Measurements from ENCODE around the gene ANXA2R. TPM values are rescaled to one million over a fixed set of nuclear protein-coding genes. Genes with fewer than 3 reads are reported as not detected.

The ANXA2R gene
- total and polyA plus RNA-seq, 2 of the 13 experiments (the other 11 are each of a cell fraction or from before 2014, with no cell fraction given), result 0.95 to 1.3 TPM

DNA sequence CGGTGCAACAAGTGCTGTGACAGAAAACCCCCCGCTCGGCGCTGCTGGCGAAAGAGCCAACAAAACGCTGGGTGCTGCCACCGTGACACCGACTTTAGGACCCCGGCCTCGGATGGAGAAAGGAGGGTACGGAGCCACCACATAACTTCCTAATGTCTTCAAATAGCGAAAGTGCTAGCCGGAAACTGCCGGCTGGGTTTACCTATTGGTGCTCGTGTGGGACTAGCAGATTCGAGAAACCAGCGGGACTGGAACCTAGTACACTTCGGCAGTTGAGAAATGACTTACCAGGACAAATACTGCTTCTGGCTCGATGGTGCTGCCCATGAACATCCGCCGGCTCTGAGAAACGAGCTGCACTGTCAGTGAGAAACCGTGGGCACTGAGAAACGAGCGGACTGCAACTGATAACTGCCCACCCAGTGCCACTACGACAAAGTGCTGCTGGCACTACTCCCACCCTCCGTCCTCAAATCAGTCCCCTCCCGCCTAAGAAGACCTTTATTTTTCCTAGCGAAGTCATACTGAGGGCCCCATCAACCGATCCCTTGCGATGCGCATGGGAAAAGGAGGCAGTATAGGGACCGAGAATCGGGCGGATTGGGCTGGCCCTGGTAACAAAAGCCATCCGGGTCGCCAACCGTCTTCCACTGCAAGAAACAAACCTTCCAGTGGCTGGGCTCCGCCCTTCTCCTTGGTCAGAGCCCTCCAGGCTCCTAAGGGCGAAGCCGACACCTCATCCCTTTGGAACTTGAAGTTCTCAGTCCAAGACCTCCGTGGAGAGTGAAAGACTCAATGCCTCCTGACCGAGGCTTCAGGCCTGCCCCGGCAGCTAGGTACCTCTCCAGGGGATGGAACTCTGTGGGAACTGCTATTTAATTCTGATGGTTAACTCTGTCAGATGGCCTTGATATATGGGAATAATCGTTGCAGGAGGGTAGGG is 27.0 kb upstream of the ANXA2R start (continued):
- no peak for TF ChIP-seq ZNF224 (CRISPR knock-in tag; IDR thresholded peaks at IDR 0.05)
- TF ChIP-seq STAG1 (CRISPR knock-in tag; IDR thresholded peaks at IDR 0.05), result peak; percentile 5; the same call in 1 of the 2 replicates
- TF ChIP-seq, protein P1, sequence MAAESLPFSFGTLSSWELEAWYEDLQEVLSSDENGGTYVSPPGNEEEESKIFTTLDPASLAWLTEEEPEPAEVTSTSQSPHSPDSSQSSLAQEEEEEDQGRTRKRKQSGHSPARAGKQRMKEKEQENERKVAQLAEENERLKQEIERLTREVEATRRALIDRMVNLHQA (CRISPR knock-in tag; IDR thresholded peaks at IDR 0.05), result no peak
- no peak; the same call in 1 of the 2 replicates for TF ChIP-seq ISL2 (CRISPR knock-in tag; IDR thresholded peaks at IDR 0.05)
- TF ChIP-seq ZNF432 (CRISPR knock-in tag; IDR thresholded peaks at IDR 0.05; ENCODE audit: borderline replicate concordance), result no peak
- TF ChIP-seq NFYB (CRISPR knock-in tag; IDR thresholded peaks at IDR 0.05), result no peak
- TF ChIP-seq ZFYVE20 (CRISPR knock-in tag; IDR thresholded peaks at IDR 0.05; ENCODE audit: borderline replicate concordance, low read depth), result no peak
- TF ChIP-seq, protein P2, sequence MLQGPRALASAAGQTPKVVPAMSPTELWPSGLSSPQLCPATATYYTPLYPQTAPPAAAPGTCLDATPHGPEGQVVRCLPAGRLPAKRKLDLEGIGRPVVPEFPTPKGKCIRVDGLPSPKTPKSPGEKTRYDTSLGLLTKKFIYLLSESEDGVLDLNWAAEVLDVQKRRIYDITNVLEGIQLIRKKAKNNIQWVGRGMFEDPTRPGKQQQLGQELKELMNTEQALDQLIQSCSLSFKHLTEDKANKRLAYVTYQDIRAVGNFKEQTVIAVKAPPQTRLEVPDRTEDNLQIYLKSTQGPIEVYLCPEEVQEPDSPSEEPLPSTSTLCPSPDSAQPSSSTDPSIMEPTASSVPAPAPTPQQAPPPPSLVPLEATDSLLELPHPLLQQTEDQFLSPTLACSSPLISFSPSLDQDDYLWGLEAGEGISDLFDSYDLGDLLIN (CRISPR knock-in tag; IDR thresholded peaks at IDR 0.05; ENCODE audit: borderline replicate concordance), result 0 out of 2 replicates have a peak, but pooled peaks have one; percentile 9
- TF ChIP-seq ZNF441 (CRISPR knock-in tag; IDR thresholded peaks at IDR 0.05; ENCODE audit: borderline replicate concordance), result no peak
- TF ChIP-seq ZNF382 (CRISPR knock-in tag; IDR thresholded peaks at IDR 0.05; ENCODE audit: borderline replicate concordance), result no peak
- TF ChIP-seq ZNF678 (CRISPR knock-in tag; IDR thresholded peaks at IDR 0.05), result no peak
- no peak for TF ChIP-seq SKI (IDR thresholded peaks at IDR 0.05; ENCODE audit: partially characterized antibody)
- TF ChIP-seq, protein P3, sequence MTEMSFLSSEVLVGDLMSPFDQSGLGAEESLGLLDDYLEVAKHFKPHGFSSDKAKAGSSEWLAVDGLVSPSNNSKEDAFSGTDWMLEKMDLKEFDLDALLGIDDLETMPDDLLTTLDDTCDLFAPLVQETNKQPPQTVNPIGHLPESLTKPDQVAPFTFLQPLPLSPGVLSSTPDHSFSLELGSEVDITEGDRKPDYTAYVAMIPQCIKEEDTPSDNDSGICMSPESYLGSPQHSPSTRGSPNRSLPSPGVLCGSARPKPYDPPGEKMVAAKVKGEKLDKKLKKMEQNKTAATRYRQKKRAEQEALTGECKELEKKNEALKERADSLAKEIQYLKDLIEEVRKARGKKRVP (CRISPR knock-in tag; IDR thresholded peaks at IDR 0.05), result no peak
- no peak for TF ChIP-seq HMGA1 (CRISPR knock-in tag; conservative IDR thresholded peaks at IDR 0.05)
- TF ChIP-seq ZNF230 (CRISPR knock-in tag; IDR thresholded peaks at IDR 0.05), result no peak
- TF ChIP-seq, protein P4, sequence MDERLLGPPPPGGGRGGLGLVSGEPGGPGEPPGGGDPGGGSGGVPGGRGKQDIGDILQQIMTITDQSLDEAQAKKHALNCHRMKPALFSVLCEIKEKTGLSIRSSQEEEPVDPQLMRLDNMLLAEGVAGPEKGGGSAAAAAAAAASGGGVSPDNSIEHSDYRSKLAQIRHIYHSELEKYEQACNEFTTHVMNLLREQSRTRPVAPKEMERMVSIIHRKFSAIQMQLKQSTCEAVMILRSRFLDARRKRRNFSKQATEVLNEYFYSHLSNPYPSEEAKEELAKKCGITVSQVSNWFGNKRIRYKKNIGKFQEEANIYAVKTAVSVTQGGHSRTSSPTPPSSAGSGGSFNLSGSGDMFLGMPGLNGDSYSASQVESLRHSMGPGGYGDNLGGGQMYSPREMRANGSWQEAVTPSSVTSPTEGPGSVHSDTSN (CRISPR knock-in tag; IDR thresholded peaks at IDR 0.05), result no peak
- peak; percentile 92 for TF ChIP-seq YEATS2 (CRISPR knock-in tag; IDR thresholded peaks at IDR 0.05; ENCODE audit: borderline replicate concordance)
- no peak for TF ChIP-seq ZNF563 (CRISPR knock-in tag; IDR thresholded peaks at IDR 0.05)
- TF ChIP-seq, protein P5, sequence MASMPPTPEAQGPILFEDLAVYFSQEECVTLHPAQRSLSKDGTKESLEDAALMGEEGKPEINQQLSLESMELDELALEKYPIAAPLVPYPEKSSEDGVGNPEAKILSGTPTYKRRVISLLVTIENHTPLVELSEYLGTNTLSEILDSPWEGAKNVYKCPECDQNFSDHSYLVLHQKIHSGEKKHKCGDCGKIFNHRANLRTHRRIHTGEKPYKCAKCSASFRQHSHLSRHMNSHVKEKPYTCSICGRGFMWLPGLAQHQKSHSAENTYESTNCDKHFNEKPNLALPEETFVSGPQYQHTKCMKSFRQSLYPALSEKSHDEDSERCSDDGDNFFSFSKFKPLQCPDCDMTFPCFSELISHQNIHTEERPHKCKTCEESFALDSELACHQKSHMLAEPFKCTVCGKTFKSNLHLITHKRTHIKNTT (CRISPR knock-in tag; IDR thresholded peaks at IDR 0.05), result no peak
- TF ChIP-seq ARNTL (CRISPR knock-in tag; IDR thresholded peaks at IDR 0.05), result 0 out of 2 replicates have a peak, but pooled peaks have one; percentile 30
- TF ChIP-seq, protein P6, sequence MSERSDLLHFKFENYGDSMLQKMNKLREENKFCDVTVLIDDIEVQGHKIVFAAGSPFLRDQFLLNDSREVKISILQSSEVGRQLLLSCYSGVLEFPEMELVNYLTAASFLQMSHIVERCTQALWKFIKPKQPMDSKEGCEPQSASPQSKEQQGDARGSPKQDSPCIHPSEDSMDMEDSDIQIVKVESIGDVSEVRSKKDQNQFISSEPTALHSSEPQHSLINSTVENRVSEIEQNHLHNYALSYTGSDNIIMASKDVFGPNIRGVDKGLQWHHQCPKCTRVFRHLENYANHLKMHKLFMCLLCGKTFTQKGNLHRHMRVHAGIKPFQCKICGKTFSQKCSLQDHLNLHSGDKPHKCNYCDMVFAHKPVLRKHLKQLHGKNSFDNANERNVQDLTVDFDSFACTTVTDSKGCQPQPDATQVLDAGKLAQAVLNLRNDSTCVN (CRISPR knock-in tag; IDR thresholded peaks at IDR 0.05; ENCODE audit: borderline replicate concordance), result 0 out of 2 replicates have a peak, but pooled peaks have one; percentile 29
- no peak for TF ChIP-seq ZNF75D (CRISPR knock-in tag; IDR thresholded peaks at IDR 0.05; ENCODE audit: borderline replicate concordance)
- TF ChIP-seq ZNF225 (CRISPR knock-in tag; IDR thresholded peaks at IDR 0.05), result 0 out of 2 replicates have a peak, but pooled peaks have one; percentile 52
- no peak for TF ChIP-seq KDM1A (CRISPR knock-in tag; IDR thresholded peaks at IDR 0.05)
